ENCODE results near the gene TEX29.

The TEX29 gene

GRCh38 chr13:111387945-111388600 lies 67.6 kb downstream of the TEX29 start:
- DNase-seq (ENCODE audit: low spot score): no peak
- TF ChIP-seq, protein P1, sequence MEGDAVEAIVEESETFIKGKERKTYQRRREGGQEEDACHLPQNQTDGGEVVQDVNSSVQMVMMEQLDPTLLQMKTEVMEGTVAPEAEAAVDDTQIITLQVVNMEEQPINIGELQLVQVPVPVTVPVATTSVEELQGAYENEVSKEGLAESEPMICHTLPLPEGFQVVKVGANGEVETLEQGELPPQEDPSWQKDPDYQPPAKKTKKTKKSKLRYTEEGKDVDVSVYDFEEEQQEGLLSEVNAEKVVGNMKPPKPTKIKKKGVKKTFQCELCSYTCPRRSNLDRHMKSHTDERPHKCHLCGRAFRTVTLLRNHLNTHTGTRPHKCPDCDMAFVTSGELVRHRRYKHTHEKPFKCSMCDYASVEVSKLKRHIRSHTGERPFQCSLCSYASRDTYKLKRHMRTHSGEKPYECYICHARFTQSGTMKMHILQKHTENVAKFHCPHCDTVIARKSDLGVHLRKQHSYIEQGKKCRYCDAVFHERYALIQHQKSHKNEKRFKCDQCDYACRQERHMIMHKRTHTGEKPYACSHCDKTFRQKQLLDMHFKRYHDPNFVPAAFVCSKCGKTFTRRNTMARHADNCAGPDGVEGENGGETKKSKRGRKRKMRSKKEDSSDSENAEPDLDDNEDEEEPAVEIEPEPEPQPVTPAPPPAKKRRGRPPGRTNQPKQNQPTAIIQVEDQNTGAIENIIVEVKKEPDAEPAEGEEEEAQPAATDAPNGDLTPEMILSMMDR (IDR thresholded peaks at IDR 0.05; ENCODE audit: borderline replicate concordance, control extremely low read depth, extremely low read depth, insufficient read depth, missing control alignments): no peak
- in situ Hi-C loops (cut with MboI; ENCODE audit: low sequenced_read_pairs, unreplicated experiment): no loop called here

- DNase-seq (ENCODE audit: low spot score): no peak
- in situ Hi-C loops (cut with MboI; ENCODE audit: low sequenced_read_pairs, unreplicated experiment): no loop called here
- TF ChIP-seq, protein P1 (IDR thresholded peaks at IDR 0.05; ENCODE audit: borderline replicate concordance, control extremely low read depth, extremely low read depth, insufficient read depth, missing control alignments): no peak
Observed at GRCh38 chr13:111388851-111389500, 68.5 kb downstream of the TEX29 start.

GRCh38 chr13:111389621-111390521 lies 69.4 kb downstream of the TEX29 start:
- TF ChIP-seq, protein P1 (IDR thresholded peaks at IDR 0.05; ENCODE audit: borderline replicate concordance, control extremely low read depth, extremely low read depth, insufficient read depth, missing control alignments): no peak
- in situ Hi-C loops (cut with MboI; ENCODE audit: low sequenced_read_pairs, unreplicated experiment): no loop called here

GRCh38 chr13:111390522-111391270 lies 70.3 kb downstream of the TEX29 start:
- DNase-seq (ENCODE audit: low spot score): no peak
- in situ Hi-C loops (cut with MboI; ENCODE audit: low sequenced_read_pairs, unreplicated experiment): no loop called here
- TF ChIP-seq, protein P1 (IDR thresholded peaks at IDR 0.05; ENCODE audit: borderline replicate concordance, control extremely low read depth, extremely low read depth, insufficient read depth, missing control alignments): no peak

More at GRCh38 chr13:111389621-111390521, 69.4 kb downstream of the TEX29 start:
- no peak for DNase-seq (ENCODE audit: low spot score)

GRCh38 chr13:111392486-111392885 lies 72.0 kb downstream of the TEX29 start:
- DNase-seq (ENCODE audit: low spot score): no peak
- TF ChIP-seq, protein P1 (IDR thresholded peaks at IDR 0.05; ENCODE audit: borderline replicate concordance, control extremely low read depth, extremely low read depth, insufficient read depth, missing control alignments): no peak
- in situ Hi-C loops (cut with MboI; ENCODE audit: low sequenced_read_pairs, unreplicated experiment): no loop called here

All from GM13976 (cell line).